IPS DF 6.9 (cell line): ENCODE measurements around the gene ADAM12.

Experiments
- DNase-seq: peaks from one replicate; pipeline ENCODE4 v3.0.0-alpha.2; 2013; ENCODE audit warnings: low read depth, low spot score
- H3K27ac ChIP-seq: one replicate; pipeline ENCODE4 v1.5.1; 2013; ENCODE audit warnings: low read length, control low read depth
- H3K27me3 ChIP-seq: 2 replicates; pipeline ENCODE4 v1.6.1; 2013; ENCODE audit warnings: mild to moderate bottlenecking, low read length; ENCODE audit not compliant: control insufficient read depth, insufficient read depth
- H3K36me3 ChIP-seq: 2 replicates; pipeline ENCODE4 v1.6.1; 2013; ENCODE audit warnings: low read length; ENCODE audit not compliant: control insufficient read depth, insufficient read depth
- H3K4me1 ChIP-seq: 2 replicates; pipeline ENCODE4 v1.6.1; 2013; ENCODE audit warnings: low read length; ENCODE audit not compliant: control insufficient read depth, insufficient read depth
- H3K4me3 ChIP-seq: 2 replicates; pipeline ENCODE4 v1.5.1; 2013; ENCODE audit warnings: mild to moderate bottlenecking, low read length
- H3K9me3 ChIP-seq: 2 replicates; pipeline ENCODE4 v1.6.1; 2013; ENCODE audit warnings: low read length, inconsistent platforms; ENCODE audit not compliant: control insufficient read depth, insufficient read depth
- WGBS: extraction: QIAGEN DNeasy Blood & Tissue Kit; methylation state at CpG from one replicate; pipeline ENCODE4 v1.1.7; 2013; ENCODE audit warnings: mixed read lengths, missing lambda C conversion rate; ENCODE audit not compliant: insufficient read length, insufficient coverage; 5-methylcytosine and 5-hydroxymethylcytosine counted together

ADAM12 gene

GRCh38 chr10:126009650-126010049, 378.6 kb downstream of the ADAM12 start:
- WGBS = no CpG with 5 or more reads among the region's 7 CpGs

GRCh38 chr10:126006906-126007305, 381.4 kb downstream of the ADAM12 start:
- H3K27ac ChIP-seq = no peak overlapping the region
- no peaks in the 10 kb centered on the region for H3K27me3 ChIP-seq
- no peak overlapping the region for H3K4me3 ChIP-seq
- no peak for DNase-seq
- no peaks in the 10 kb centered on the region for H3K36me3 ChIP-seq
- WGBS = no CpG with 5 or more reads among the region's 2 CpGs
- H3K9me3 ChIP-seq = no peaks in the 10 kb centered on the region
- H3K4me1 ChIP-seq = no peaks in the 10 kb centered on the region

More at GRCh38 chr10:126009650-126010049, 378.6 kb downstream of the ADAM12 start:
- Histone ChIP-seq H3K4me1 (no peaks in the 10 kb centered on the region), H3K27ac (no peak overlapping the region), H3K27me3 (no peaks in the 10 kb centered on the region), H3K36me3 (no peaks in the 10 kb centered on the region), H3K4me3 (no peak overlapping the region), H3K9me3 (no peaks in the 10 kb centered on the region)
- no peak for DNase-seq

- Histone ChIP-seq H3K36me3 (no peaks in the 10 kb centered on the region), H3K9me3 (no peaks in the 10 kb centered on the region), H3K27ac (no peak overlapping the region), H3K4me3 (no peak overlapping the region), H3K4me1 (no peaks in the 10 kb centered on the region), H3K27me3 (no peaks in the 10 kb centered on the region)
- DNase-seq = no peak
- WGBS = no CpG with 5 or more reads among the region's 5 CpGs
These were observed 382.0 kb downstream of the ADAM12 start for GRCh38 chr10:126006264-126006663.

- no peaks in the 10 kb centered on the region for H3K4me1 ChIP-seq
- no peaks in the 10 kb centered on the region for H3K27me3 ChIP-seq
- WGBS = no CpG with 5 or more reads among the region's 8 CpGs
- no peaks in the 10 kb centered on the region for H3K9me3 ChIP-seq
- H3K36me3 ChIP-seq = no peaks in the 10 kb centered on the region
- DNase-seq = no peak
- H3K4me3 ChIP-seq = no peak overlapping the region
- no peak overlapping the region for H3K27ac ChIP-seq
These were observed 383.5 kb downstream of the ADAM12 start for GRCh38 chr10:126004752-126005151.

GRCh38 chr10:126001576-126001975, 386.7 kb downstream of the ADAM12 start:
- no peaks in the 10 kb centered on the region for H3K4me1 ChIP-seq
- no peak overlapping the region for H3K4me3 ChIP-seq
- H3K27ac ChIP-seq = no peak overlapping the region
- H3K36me3 ChIP-seq = no peaks in the 10 kb centered on the region
- no peak for DNase-seq
- WGBS = no CpG with 5 or more reads among the region's 2 CpGs
- H3K9me3 ChIP-seq = no peaks in the 10 kb centered on the region
- H3K27me3 ChIP-seq = no peaks in the 10 kb centered on the region

GRCh38 chr10:125999694-126000093, 388.6 kb downstream of the ADAM12 start:
- H3K36me3 ChIP-seq = no peaks in the 10 kb centered on the region
- H3K9me3 ChIP-seq = no peaks in the 10 kb centered on the region
- no peak overlapping the region for H3K4me3 ChIP-seq
- no peaks in the 10 kb centered on the region for H3K4me1 ChIP-seq
- no peak for DNase-seq
- no peaks in the 10 kb centered on the region for H3K27me3 ChIP-seq
- H3K27ac ChIP-seq = no peak overlapping the region
- WGBS = 100% methylated on average over 1 of the region's 3 CpGs

- Histone ChIP-seq H3K27ac (no peak overlapping the region), H3K36me3 (no peaks in the 10 kb centered on the region), H3K4me1 (no peaks in the 10 kb centered on the region), H3K27me3 (no peaks in the 10 kb centered on the region), H3K9me3 (no peaks in the 10 kb centered on the region), H3K4me3 (no peak overlapping the region)
- WGBS = no CpG with 5 or more reads among the region's 12 CpGs
- no peak for DNase-seq
These were observed 390.7 kb downstream of the ADAM12 start for GRCh38 chr10:125997586-125997985.

GRCh38 chr10:125995726-125996304, 392.5 kb downstream of the ADAM12 start:
- no CpG with 5 or more reads among the region's 9 CpGs for WGBS
- Histone ChIP-seq H3K27ac (no peak overlapping the region), H3K36me3 (no peaks in the 10 kb centered on the region), H3K9me3 (no peaks in the 10 kb centered on the region), H3K4me1 (no peaks in the 10 kb centered on the region), H3K27me3 (no peaks in the 10 kb centered on the region), H3K4me3 (no peak overlapping the region)
- no peak for DNase-seq

- H3K27me3 ChIP-seq = no peaks in the 10 kb centered on the region
- WGBS = no CpG with 5 or more reads among the region's 6 CpGs
- no peaks in the 10 kb centered on the region for H3K9me3 ChIP-seq
- H3K4me3 ChIP-seq = no peak overlapping the region
- H3K36me3 ChIP-seq = no peaks in the 10 kb centered on the region
- DNase-seq = no peak
- no peaks in the 10 kb centered on the region for H3K4me1 ChIP-seq
- H3K27ac ChIP-seq = no peak overlapping the region
These were observed 393.7 kb downstream of the ADAM12 start for GRCh38 chr10:125994601-125995000.

GRCh38 chr10:125992254-125992653, 396.0 kb downstream of the ADAM12 start:
- no peak overlapping the region for H3K4me3 ChIP-seq
- H3K27ac ChIP-seq = no peak overlapping the region
- WGBS = no CpG with 5 or more reads among the region's 7 CpGs
- no peaks in the 10 kb centered on the region for H3K36me3 ChIP-seq
- H3K9me3 ChIP-seq = no peaks in the 10 kb centered on the region
- H3K4me1 ChIP-seq = no peaks in the 10 kb centered on the region
- no peaks in the 10 kb centered on the region for H3K27me3 ChIP-seq
- DNase-seq = no peak

- Histone ChIP-seq H3K36me3 (no peaks in the 10 kb centered on the region), H3K27ac (no peak overlapping the region), H3K4me1 (no peaks in the 10 kb centered on the region), H3K9me3 (no peaks in the 10 kb centered on the region), H3K4me3 (no peak overlapping the region), H3K27me3 (no peaks in the 10 kb centered on the region)
- DNase-seq = no peak
- no CpG with 5 or more reads among the region's 1 CpG for WGBS
These were observed 396.9 kb downstream of the ADAM12 start for GRCh38 chr10:125991392-125991791.
